Measurements from ENCODE around the gene THSD7A. TPM values are rescaled to one million over a fixed set of nuclear protein-coding genes. Genes with fewer than 3 reads are reported as not detected.

Gene THSD7A
- total and polyA plus RNA-seq, 2 donors, result 4.5 to 30.8 TPM

DNA sequence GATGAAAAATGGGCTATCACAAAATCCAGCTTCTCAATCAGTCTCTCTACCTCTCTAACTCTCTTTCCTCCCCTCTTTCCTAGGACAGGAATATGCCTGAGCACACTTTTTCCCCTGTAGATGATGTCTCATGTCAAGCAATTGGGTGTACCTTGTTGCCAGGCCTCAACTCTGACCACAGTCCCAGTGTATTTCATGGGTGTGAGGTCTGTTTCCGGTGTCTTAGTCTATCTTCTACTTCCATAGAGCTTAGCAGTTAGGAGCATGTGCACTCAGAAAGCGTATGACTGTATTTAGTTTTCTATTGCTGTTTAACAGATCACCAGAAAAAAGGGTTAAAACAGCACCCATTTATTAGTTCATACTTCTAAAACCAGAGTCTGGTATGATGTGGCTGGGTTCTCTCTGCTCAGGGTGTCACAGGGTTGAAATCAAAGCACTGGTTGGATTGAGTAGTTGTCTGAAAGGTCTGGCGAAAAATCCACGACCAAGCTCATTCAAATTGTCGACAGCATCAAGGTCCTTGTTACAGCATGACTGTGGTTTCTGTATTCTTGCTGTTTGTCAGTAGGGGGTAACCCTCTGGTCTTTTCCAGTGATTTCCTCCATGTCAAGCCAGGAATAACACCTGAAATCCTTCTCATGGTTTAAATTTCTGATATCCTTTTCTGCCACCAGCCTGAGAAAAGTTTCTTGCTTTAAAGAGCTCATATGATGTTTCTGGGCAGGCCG lies 130.0 kb downstream of the THSD7A start:
- no peak overlapping the region for H3K27ac ChIP-seq (ENCODE audit: low read depth)

GRCh38 chr7:11699666-11700065 lies 132.3 kb downstream of the THSD7A start:
- WGBS, result 97% methylated on average over 5 of the region's 5 CpGs
- no peak overlapping the region for H3K4me3 ChIP-seq (ENCODE audit: low read depth, low read length)
- no peak for DNase-seq (ENCODE audit: extremely low spot score)
- H3K36me3 ChIP-seq (ENCODE audit: insufficient read depth), result no peaks in the 10 kb centered on the region
- H3K4me1 ChIP-seq (ENCODE audit: insufficient read depth), result no peaks in the 10 kb centered on the region
- no peak overlapping the region for H3K27ac ChIP-seq (ENCODE audit: low read depth)

More for the DNA sequence above, 130.0 kb downstream of the THSD7A start:
- Histone ChIP-seq H3K4me3 (ENCODE audit: low read depth, low read length) (no peak overlapping the region), H3K36me3 (ENCODE audit: insufficient read depth) (no peaks in the 10 kb centered on the region), H3K4me1 (ENCODE audit: insufficient read depth) (no peaks in the 10 kb centered on the region)
- no peak for DNase-seq (ENCODE audit: extremely low spot score)
- WGBS, result 78% methylated on average over 6 of the region's 6 CpGs

DNA sequence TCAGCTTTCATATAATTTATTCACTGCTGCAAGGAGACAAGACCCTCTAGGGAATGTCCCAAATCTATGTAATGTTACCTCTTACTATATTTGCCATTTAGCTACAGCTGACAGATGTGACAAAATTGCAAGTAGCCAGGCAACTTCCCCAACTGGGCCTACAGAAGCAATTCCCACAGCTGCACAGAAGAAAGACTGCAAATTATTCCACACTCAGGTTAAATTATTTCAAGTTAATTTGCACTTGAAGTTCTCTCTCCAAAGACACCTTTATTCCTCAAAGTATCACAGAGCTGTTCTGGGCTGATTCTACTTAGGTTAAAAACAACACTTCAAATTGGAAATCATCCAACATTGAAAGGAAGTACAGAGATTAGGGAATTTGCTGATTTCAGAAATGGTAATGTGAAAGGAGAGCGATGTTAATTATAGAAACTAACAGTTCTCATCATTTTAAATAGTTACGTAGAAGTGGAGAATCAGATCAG lies 133.6 kb downstream of the THSD7A start:
- Histone ChIP-seq H3K4me3 (ENCODE audit: low read depth, low read length) (no peak overlapping the region), H3K27ac (ENCODE audit: low read depth) (no peak overlapping the region), H3K4me1 (ENCODE audit: insufficient read depth) (no peaks in the 10 kb centered on the region), H3K36me3 (ENCODE audit: insufficient read depth) (no peaks in the 10 kb centered on the region)
- WGBS, result 67% methylated on average over 2 of the region's 2 CpGs
- no peak for DNase-seq (ENCODE audit: extremely low spot score)

DNA sequence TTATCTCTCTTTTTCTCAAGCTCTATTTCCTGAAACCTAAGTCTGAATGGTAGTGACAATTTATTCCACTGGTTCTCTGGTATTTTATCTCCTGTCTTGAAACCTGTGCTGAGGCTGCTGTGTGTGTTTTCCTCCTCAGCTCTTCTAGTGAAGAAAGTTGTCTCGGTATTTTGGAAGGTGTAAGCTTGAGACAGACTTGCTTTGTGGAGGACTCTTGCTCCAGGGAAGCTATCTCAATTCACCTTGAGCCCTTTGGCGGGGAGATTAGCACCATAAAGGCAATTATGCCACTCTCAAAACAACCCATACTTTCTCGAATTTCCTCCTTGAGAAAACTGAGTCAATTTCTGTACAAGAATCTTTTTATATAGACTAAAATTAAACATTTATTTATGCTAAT lies 141.6 kb downstream of the THSD7A start:
- Histone ChIP-seq H3K36me3 (ENCODE audit: insufficient read depth) (no peaks in the 10 kb centered on the region), H3K4me3 (ENCODE audit: low read depth, low read length) (no peak overlapping the region), H3K27ac (ENCODE audit: low read depth) (no peak overlapping the region), H3K4me1 (ENCODE audit: insufficient read depth) (no peaks in the 10 kb centered on the region)
- WGBS, result 86% methylated on average over 3 of the region's 3 CpGs
- no peak for DNase-seq (ENCODE audit: extremely low spot score)

DNA sequence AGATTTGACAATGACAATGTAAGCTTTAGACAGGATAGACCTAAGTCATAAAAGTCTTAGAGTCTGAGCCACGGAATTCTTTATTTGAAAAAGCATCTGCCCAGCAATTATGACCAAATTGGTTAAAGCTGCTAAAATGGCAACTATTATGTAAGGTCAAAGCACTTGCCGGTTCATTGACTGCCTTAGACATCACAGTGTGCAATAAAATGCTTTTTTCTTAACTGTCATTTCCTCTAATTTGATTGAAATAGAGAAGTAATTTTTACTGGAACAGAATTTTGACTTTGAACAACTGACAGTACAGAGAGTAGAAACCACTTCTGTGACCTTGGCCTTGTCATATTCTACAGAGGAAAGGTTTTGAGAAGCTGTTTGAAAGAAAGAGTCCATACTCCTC lies 142.9 kb downstream of the THSD7A start:
- Histone ChIP-seq H3K27ac (ENCODE audit: low read depth) (no peak overlapping the region), H3K36me3 (ENCODE audit: insufficient read depth) (no peaks in the 10 kb centered on the region), H3K4me3 (ENCODE audit: low read depth, low read length) (no peak overlapping the region), H3K4me1 (ENCODE audit: insufficient read depth) (no peaks in the 10 kb centered on the region)
- DNase-seq (ENCODE audit: extremely low spot score), result no peak
- WGBS, result 57% methylated on average over 2 of the region's 2 CpGs

DNA sequence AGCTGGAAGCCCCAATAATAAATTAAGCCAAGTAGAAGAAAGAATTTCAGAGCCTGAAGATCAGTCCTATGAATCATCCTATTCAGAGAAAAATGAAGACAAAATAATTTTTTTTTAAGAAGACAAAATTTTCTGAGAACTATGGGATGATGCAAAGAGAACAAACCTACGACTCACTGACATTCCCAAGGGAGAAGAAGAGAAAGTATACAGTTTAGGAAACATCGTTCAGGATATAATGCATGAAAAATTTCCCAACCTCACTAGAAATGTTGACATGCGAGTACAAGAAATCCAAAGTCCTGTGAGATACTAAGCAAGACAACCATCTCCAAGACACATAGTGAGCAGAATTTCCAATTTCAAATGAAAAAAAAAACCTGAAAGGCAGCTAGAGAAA lies 150.5 kb downstream of the THSD7A start:
- Histone ChIP-seq H3K4me1 (ENCODE audit: insufficient read depth) (no peaks in the 10 kb centered on the region), H3K27ac (ENCODE audit: low read depth) (no peak overlapping the region)
- 88% methylated on average over 3 of the region's 3 CpGs for WGBS

DNA sequence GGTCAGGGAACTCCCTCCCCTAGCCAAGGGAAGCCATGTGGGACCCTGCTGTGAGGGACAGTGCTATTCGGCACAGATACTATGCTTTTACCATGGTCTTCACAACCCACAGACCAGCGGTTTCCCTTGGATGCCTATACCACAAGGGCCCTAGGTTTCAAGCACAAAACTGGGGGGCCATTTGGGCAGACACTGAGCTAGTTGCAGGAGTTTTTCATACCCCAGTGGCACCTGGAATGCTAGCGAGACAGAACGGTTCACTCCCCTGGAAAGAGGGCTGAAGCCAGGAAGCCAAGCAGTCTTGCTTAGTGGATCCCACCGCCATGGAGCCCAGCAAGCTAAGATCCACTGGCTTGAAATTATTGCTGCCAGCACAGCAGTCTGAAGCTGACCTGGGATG lies 156.8 kb downstream of the THSD7A start:
- H3K4me3 ChIP-seq (ENCODE audit: low read depth, low read length), result no peak overlapping the region
- no peaks in the 10 kb centered on the region for H3K36me3 ChIP-seq (ENCODE audit: insufficient read depth)
- 97% methylated on average over 5 of the region's 5 CpGs for WGBS
- H3K4me1 ChIP-seq (ENCODE audit: insufficient read depth), result no peaks in the 10 kb centered on the region
- no peak overlapping the region for H3K27ac ChIP-seq (ENCODE audit: low read depth)
- no peak for DNase-seq (ENCODE audit: extremely low spot score)

More for the DNA sequence above, 150.5 kb downstream of the THSD7A start:
- no peak for DNase-seq (ENCODE audit: extremely low spot score)
- Histone ChIP-seq H3K4me3 (ENCODE audit: low read depth, low read length) (no peak overlapping the region), H3K36me3 (ENCODE audit: insufficient read depth) (no peaks in the 10 kb centered on the region)

DNA sequence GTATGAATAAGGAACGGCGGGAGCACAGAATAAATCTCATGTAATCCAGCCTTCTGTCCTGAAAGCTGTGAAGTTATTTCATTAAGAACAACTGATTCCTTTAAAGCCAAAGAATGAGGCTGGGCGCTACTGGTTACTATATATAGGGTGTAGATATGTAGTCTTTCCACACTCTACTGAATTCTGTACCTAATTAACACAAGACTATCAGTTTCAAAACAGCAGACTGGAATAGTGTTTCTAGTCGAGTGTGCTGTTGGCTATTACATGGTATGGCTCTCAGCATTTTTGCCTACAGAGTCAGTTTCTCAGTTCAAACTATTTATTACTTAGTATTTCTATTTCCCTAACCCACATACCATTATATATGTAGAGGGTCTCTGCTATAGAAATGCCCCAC lies 163.3 kb downstream of the THSD7A start:
- no peak overlapping the region for H3K27ac ChIP-seq (ENCODE audit: low read depth)
- no peak for DNase-seq (ENCODE audit: extremely low spot score)
- 70% methylated on average over 4 of the region's 4 CpGs for WGBS

GRCh38 chr7:11667810-11668185 lies 164.2 kb downstream of the THSD7A start:
- 88% methylated on average over 2 of the region's 2 CpGs for WGBS
- Histone ChIP-seq H3K36me3 (ENCODE audit: insufficient read depth) (no peaks in the 10 kb centered on the region), H3K4me1 (ENCODE audit: insufficient read depth) (no peaks in the 10 kb centered on the region), H3K4me3 (ENCODE audit: low read depth, low read length) (no peak overlapping the region), H3K27ac (ENCODE audit: low read depth) (no peak overlapping the region)
- DNase-seq (ENCODE audit: extremely low spot score), result no peak

More for the DNA sequence above, 163.3 kb downstream of the THSD7A start:
- H3K4me3 ChIP-seq (ENCODE audit: low read depth, low read length), result no peak overlapping the region
- no peaks in the 10 kb centered on the region for H3K4me1 ChIP-seq (ENCODE audit: insufficient read depth)
- no peaks in the 10 kb centered on the region for H3K36me3 ChIP-seq (ENCODE audit: insufficient read depth)

GRCh38 chr7:11667071-11667809 lies 164.8 kb downstream of the THSD7A start:
- Histone ChIP-seq H3K4me1 (ENCODE audit: insufficient read depth) (no peaks in the 10 kb centered on the region), H3K36me3 (ENCODE audit: insufficient read depth) (no peaks in the 10 kb centered on the region)
- WGBS, result 81% methylated on average over 7 of the region's 7 CpGs

DNA sequence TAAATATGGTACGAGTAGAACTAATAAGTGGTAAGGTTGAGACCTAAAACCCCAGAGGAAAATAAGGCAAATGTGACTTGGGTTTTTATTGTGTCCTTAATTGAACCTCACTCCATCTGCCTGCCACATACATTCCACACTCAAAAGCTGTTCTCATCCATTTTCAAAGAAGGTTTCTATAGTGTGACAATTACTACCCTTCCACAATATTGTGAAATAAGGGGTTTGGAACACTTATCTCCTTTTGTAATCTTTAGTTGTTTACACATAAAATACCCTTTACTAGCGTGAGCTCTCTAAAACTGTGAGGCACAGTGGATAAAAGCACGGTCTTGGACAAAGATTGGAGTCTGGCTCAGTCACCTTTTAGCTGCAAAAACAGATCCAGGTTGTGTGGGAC lies 166.6 kb downstream of the THSD7A start:
- DNase-seq (ENCODE audit: extremely low spot score), result no peak
- WGBS, result 62% methylated on average over 3 of the region's 3 CpGs

More at GRCh38 chr7:11667071-11667809, 164.8 kb downstream of the THSD7A start:
- no peak for DNase-seq (ENCODE audit: extremely low spot score)
- no peak overlapping the region for H3K27ac ChIP-seq (ENCODE audit: low read depth)
- H3K4me3 ChIP-seq (ENCODE audit: low read depth, low read length), result no peak overlapping the region

GRCh38 chr7:11655642-11656041 lies 176.4 kb downstream of the THSD7A start:
- Histone ChIP-seq H3K4me1 (ENCODE audit: insufficient read depth) (no peaks in the 10 kb centered on the region), H3K27ac (ENCODE audit: low read depth) (no peak overlapping the region), H3K4me3 (ENCODE audit: low read depth, low read length) (no peak overlapping the region), H3K36me3 (ENCODE audit: insufficient read depth) (no peaks in the 10 kb centered on the region)
- DNase-seq (ENCODE audit: extremely low spot score), result no peak
- 97% methylated on average over 1 of the region's 1 CpG for WGBS

More for the DNA sequence above, 166.6 kb downstream of the THSD7A start:
- no peak overlapping the region for H3K27ac ChIP-seq (ENCODE audit: low read depth)
- no peaks in the 10 kb centered on the region for H3K36me3 ChIP-seq (ENCODE audit: insufficient read depth)
- H3K4me3 ChIP-seq (ENCODE audit: low read depth, low read length), result no peak overlapping the region
- H3K4me1 ChIP-seq (ENCODE audit: insufficient read depth), result no peaks in the 10 kb centered on the region

DNA sequence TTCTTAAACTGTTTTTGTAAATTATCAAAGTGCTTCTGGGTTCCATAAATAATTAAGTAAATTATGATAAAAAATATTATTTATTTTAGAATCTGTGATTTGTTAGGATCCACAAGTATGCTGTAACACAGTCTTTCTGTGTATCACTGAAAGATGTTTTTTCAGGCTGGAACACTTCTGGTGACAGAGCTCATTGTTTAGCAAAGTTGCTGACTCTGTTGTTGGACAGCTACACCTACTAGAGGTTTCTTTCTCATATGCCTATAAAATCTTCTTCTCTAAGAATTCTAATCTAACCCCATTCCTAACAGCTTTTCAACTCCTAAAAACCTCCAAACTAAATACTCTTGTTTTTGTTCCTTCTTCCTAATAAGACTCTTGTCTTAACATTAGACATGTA lies 176.8 kb downstream of the THSD7A start:
- no peaks in the 10 kb centered on the region for H3K36me3 ChIP-seq (ENCODE audit: insufficient read depth)
- no peak overlapping the region for H3K4me3 ChIP-seq (ENCODE audit: low read depth, low read length)
- DNase-seq (ENCODE audit: extremely low spot score), result no peak
- H3K27ac ChIP-seq (ENCODE audit: low read depth), result no peak overlapping the region
- no peaks in the 10 kb centered on the region for H3K4me1 ChIP-seq (ENCODE audit: insufficient read depth)

DNA sequence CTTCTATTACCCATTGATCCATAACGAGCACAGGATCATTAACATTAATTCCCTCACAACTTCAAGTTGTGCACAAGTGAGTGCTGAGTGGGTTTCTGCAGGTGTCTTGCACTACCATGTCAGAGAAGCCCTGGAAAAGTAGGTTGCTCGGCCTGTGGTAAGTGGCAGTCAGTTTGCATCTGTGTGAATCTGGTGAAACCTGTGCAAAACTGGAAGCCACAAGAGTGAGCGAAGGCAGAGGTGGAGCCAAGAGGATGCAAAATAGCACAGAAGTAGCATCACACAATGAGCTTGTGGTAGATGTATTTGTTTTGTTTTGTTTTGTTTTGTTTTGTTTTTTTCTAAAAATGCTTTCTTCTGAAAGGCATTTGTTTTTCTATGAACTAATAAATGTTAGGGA lies 181.5 kb downstream of the THSD7A start:
- no peak for DNase-seq (ENCODE audit: extremely low spot score)
- no peak overlapping the region for H3K4me3 ChIP-seq (ENCODE audit: low read depth, low read length)
- peaks cover 1% of the 10 kb centered on the region for H3K36me3 ChIP-seq (ENCODE audit: insufficient read depth)
- no peak overlapping the region for H3K27ac ChIP-seq (ENCODE audit: low read depth)
- H3K4me1 ChIP-seq (ENCODE audit: insufficient read depth), result no peaks in the 10 kb centered on the region
- WGBS, result 91% methylated on average over 3 of the region's 3 CpGs

All from urinary bladder (tissue), 4 donors.